Stimulated activated CD4-positive, alpha-beta T cell treated with anti-CD3 and anti-CD28 coated beads, Interleukin-2, amount 100 ng/mL, for 24 hours (primary cell): ENCODE results near the gene SPHK1.
A peak's percentile ranks its signal among the peaks of the same experiment; 100 is the strongest.
"Not testable (repeated sequence)": the region's sequence is repeated elsewhere in the genome, so short reads cannot be mapped to it uniquely, and the experiment has no call there.

Experiments
- DNase-seq, 2 donors: peaks; one replicate each; pipeline ENCODE4 v3.0.0-alpha.2; 2020

The SPHK1 gene, protein sequence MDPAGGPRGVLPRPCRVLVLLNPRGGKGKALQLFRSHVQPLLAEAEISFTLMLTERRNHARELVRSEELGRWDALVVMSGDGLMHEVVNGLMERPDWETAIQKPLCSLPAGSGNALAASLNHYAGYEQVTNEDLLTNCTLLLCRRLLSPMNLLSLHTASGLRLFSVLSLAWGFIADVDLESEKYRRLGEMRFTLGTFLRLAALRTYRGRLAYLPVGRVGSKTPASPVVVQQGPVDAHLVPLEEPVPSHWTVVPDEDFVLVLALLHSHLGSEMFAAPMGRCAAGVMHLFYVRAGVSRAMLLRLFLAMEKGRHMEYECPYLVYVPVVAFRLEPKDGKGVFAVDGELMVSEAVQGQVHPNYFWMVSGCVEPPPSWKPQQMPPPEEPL

DNA sequence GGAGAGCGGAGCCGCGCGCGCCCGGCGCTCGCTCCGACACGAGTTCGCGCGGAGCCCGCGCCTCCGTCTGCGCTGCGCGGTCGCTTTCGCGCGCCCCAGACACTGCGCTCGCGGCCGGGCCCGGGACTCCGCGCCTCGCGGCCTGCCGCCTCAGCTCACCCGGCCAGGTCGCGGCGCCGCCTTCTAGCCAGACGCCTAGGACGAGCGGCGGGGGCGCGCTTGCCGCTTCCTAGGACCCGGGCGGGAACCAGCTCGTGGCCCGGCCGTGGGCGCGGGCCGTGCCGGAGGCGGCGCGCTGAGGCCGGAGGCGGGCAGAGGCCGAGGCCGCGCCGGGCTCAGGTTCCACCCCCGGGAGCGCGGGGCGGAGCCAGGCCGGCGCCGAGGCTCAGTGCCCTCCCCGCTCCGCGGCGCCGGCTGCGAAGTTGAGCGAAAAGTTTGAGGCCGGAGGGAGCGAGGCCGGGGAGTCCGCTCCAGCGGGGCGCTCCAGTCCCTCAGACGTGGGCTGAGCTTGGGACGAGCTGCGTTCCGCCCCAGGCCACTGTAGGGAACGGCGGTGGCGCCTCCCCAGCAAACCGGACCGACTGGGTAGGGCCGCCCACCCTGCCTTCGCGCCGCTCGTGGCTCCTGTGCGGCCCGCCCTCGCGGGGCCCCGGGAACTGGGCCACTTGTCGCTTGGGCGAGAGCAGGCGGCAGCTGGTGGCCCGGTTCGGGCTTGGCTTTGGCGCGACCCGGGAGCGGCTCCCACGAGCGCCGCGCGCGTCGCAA is at the start of gene SPHK1:
Gene SPHK1, plus strand, starts transcription at position 388 of the 765 bp plus-strand sequence. CDS start 1,036 bp downstream, outside the sequence.
- peak; percentile 69 to 82 for DNase-seq

DNA sequence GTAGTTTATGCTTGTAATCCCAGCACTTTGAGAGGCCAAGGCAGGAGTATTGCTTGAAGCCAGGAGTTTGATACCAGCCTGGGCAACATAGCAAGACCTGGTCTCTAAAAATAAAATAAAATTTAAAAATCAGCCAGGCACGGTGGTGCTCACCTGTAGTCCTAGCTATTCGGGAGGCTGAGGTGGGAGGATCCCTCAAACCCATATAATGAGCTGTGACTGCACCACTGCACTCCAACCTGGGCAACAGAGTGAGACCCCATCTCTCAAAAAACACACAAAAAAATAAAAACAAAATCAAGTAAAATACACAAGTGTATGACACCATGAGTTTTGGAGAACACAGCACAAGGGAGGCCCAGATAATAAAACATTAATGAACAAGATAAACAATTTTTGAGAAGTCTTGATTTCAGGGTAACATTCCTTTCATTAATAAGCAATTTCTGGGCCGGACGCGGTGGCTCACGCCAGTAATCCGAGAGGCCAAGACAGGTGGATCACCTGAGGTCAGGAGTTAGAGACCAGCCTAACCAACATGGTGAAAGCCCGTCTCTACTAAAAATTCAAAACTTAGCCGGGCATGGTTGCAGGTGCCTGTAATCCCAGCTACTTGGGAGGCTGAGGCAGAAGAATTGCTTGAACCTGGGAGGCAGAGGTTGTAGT is 48.6 kb upstream of the SPHK1 start:
- no peak for DNase-seq

DNA sequence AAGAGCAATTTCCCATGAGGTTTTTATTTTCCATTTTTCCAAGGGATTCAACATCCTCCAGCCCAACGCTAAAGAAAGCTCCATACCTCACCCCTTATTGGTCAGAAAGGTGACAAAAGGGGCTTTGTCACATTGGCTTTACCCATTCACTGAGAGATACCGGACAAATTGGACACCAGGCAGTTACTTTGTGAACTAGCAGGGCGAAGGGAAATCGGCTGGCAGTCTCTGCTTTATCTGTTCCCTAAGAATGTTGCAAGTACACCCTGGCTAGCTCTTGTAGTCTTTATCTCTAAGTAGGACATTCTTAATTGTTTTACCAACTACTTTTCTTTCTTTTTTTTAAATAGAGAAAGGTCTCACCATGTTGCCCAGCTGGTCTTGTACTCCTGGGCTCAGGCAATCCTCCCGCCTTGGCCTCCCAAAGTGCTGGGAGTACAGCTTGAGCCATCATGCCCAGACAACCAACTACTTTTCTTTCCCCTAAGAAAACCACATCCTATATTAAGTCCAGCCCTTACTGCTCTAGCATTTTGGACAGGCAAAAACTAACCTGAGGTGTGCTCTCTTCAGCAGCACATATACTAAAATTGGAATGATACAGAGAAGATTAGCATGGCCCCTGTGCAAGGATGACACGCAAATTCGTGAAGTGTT is 47.5 kb upstream of the SPHK1 start:
- no peak for DNase-seq

DNA sequence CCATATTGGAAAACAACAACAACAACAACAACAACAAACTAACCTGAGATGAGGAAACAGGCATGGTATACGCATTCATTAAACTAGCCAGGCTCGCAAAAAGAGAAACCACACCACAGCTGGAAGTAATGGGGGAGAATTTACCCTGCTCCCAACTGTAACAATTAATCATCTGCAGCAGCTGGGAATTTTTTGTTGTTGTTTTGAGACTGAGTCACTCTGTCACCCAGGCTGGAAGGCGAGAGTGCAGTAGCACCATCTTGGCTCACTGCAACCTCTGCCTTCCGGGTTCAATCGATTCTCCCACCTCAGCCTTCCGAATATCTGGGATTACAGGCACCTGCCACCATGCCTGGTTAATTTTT is 47.0 kb upstream of the SPHK1 start:
- no peak for DNase-seq

DNA sequence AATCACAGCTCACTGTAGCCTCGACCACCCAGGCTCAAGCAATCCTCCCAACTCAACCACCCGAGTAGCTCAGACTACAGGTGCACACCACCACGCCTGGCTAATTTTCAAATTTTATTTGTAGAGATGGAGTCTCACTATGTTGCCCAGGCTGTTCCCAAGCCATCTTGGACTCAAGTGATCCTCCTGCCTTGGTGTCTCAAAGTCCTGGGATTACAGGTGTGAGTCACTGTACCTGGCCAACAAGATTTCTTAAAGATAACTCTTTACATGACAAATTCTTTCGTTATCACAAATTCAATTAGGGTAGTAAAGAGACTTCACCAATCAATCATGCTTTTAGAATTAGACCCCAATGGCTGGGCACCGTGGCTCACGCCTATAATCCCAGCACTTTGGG is 43.1 kb upstream of the SPHK1 start:
- no peak for DNase-seq

DNA sequence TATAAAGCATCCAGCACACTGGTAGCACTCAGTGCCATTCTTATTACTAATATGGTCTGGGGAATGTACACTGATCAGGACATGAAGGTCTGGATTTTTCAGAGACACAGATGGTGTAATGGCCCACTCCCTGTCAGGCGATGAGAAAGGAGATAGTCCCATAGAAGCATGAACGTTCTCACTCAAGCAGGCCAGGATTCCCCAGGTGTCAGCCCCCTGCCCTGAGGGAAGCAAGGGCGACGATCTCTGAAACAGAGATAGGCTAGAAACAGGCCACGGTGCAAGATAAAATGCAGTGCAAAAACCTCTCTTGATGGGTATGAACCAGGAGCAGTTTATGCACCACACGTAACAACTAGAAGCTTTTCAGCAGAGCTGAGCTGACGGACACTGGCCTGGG is 41.3 kb upstream of the SPHK1 start:
- DNase-seq = no peak

DNA sequence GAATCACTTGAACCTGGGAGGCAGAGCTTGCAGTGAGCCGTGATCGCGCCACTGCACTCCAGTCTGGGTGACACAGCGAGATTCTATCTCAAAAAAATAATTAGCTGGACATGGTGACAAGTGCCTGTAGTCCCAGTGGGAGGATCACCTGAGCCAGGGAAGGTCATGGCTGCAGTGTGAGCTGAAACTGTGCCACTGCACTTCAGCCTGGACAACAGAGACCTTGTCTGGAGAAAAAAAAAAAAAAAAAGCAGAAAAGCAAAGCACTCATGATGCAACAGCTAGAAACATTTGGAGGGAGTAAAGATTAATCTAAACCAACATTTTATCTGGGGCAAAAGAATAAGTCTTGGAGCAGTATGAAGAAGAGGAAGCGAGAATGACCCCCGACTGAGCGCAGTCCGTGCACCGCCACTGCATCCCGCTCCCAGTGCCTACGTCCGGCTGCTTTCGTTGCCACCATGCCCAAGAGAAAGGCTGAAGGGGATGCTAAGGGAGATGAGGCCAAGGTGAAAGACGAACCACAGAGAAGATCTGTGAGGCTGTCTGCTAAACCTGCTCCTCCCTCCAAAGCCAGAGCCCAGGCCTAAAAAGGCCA is 38.9 kb upstream of the SPHK1 start:
- DNase-seq = no peak

DNA sequence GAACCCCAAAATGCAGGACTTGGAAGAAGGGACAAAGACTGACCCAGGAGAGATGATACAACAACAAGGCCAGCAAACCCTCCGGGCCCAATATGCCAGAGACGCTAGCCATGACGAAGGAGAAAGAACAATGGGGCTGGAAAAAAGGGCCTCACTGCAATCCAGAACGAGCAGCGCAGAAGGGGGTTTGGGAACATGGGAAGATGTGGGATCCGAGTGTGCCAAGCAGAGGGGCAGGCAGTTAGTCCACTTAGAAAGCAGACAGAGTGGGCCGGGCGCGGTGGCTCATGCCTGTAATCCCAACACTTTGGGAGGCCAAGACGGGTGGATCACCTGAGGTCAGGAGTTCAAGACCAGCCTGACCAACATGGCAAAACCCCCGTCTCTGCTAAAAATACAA is 37.5 kb upstream of the SPHK1 start:
- not testable (repeated sequence) for DNase-seq

DNA sequence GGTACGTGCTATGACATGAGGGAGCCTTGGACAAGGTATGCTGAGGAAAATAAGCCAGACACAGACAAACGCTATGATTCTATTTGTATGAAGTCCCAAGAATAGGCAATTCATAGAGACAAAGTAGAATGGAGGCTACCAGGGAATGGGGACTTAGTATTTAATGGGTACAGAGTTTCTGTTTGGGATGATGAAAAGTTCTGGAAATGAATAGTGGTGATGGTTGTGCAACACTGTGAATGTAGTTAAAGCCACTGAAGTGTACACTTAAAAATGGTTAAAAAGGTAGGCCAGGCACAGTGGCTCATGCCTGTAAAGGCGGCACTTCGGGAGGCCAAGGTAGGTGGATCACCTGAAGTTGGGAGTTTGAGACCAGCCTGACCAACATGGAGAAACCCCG is 33.9 kb upstream of the SPHK1 start:
- DNase-seq = no peak

DNA sequence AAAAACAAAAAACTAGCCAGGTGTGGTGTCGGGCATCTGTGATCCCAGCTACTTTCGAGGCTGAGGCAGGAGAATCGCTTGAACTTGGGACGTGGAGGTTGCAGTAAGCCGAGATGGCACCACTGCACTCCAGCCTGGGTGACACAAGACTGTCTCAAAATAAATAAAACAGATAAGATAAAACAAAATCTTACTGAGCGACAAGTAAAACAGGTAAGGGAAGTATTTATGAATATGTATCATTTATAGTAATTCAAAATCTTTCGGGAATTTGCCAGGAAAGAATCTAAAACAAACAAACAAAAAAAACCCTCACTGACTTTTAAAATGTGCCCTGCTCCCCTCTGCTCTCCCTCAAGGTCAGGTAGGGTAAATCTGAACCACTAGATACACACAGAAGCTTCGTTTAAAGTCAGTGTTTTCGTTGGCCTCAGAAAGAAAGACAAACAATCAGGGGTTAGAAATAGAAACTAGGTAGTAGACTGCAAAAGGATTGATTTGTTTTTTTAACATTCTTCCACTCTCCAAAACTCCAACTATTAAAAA is 32.8 kb upstream of the SPHK1 start:
- DNase-seq = no peak

DNA sequence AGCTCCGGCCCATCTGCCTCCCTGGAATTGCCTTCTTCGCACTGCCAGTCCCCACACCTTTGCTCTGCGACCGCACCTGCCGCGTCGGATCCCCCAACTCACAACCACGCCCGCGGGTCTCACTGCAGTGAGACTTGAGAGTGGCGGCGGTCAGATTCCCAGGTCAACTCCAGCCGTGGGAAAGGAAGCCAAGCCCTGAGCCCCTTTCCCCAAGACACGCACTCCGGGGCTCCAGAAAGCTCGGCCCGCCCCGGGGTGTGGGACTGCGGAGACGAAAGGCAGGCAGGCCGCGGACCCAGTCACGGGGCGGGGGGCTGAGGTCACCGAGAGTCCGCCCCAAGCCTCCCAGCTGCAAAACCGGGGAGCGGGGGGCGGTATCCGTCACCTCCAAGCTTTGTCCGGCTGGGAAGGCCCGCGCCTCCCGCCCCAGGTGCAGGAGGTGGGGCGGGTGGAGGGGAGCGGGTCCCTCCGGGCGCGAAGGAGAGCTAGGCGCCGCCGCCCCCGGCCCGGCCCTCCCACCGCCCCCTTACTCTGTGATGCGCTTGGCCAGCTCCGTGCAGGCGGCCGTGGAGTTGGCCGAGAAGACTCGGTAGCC is 31.3 kb upstream of the SPHK1 start:
- DNase-seq = peak; percentile 30 to 36

DNA sequence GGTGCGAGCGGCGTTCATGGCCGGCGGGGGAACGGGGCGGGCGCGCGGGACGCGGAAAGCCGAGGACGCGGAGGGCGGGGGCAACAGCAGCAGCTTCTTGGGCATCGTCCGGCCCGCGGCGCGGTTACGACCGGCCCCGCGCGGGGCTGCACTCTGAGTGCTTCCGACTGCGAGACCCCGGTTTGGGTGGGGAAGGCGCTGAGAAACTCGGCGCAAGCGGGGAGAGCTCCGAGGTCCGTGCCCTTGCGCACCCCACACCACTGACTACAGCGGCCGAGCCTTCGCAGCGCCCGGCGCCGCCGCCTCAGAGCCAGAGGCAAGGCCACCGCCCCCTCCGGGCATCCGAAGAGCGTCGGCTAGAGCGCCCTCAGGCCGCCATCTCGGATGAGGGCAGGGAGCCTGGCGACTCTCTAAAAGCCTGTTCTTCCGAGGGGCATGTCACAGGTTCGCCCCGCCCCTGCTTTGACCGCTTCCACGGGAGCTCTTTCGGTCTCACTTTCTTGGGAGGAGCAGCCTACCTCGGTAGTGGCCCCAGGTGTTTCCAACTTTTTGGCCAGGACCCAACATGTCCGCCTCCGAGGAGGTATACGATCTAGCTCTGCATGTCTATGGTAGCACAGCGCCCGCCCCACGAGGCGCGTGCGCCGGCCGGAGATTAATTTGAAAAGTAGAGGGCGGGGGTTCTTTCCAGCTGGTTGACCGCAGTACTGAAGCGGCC is 30.7 kb upstream of the SPHK1 start, which contains the start of gene PRPSAP1:
Gene PRPSAP1, minus strand, starts transcription at position 318 of the 718 bp plus-strand sequence. Its CDS starts 213 bp downstream, at position 105.
- peak; percentile 83 for DNase-seq

DNA sequence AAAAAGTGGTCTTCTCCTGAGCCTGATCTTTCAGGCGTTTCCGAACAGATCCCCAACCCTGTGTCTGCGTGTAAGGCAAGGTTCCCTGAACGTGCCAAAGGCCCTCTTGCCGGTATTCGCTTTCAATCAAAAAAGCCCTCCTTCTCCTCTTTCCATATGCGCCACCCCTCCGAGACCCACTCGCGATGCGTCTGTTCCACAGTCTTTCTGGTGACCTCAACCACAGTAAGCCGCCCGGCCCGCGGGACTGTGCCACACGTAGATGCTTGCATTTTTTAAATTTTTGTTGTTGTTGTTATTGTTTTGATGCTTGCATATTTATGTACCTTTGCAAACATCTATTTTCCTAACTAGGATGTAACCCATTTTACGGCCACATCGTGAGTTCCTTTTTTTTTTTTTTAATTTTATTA is 30.1 kb upstream of the SPHK1 start:
- no peak for DNase-seq

DNA sequence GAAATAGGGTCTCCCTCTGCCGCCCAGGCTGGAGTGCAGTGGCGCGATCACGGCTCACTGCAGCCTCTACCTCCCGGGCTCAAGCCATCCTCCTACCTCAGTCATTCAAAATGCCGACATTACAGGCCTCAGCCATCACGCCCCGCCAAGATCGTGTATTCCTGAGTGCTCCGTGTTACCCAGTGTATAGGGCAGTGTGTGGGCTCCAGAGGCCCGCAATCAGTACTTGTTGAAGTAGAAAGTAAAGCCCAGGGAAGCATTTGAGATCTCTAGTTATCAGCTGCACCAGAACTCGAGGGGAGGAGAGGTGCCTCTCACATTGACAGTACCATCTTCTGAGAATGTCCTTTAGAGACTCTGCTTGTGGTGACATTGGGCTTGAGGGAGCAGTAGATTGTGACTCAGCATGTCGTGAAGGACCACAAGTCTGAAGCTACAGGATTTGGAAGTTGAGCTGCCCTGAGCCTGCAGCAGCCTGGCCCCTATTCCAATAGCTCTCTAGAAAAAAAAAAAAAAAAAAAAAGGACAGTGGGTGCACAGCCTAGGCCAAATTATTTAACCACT is 29.6 kb upstream of the SPHK1 start:
- DNase-seq = no peak

DNA sequence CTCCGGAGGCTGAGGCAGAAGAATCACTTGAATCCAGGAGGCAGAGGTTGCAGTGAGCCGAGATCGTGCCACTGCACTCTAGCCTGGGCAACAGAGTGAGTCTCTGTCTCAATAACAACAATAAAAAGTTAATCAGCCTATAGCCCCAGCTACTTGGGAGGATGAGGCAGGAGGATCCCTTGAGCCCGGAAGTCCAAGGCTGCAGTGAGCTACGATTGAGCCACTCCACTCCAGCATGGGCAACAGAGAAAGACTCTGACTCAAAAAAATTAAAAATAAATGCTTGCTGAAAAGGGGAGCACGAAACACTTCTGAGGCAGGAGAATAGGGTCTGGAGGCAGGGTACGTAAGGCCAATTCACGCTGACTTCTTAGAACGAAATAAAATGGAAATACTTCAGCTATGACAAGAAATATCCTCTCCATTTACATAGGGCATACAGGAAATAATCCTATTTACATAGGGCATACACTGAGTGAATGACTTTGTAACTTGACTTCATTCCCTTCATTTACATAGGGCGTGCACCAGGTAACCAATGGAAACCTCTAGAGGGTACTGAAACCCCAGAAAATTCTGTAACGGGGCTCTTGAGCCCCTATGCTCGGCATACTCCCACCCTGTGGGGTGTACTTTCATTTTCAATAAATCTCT is 27.5 kb upstream of the SPHK1 start:
- DNase-seq = no peak

DNA sequence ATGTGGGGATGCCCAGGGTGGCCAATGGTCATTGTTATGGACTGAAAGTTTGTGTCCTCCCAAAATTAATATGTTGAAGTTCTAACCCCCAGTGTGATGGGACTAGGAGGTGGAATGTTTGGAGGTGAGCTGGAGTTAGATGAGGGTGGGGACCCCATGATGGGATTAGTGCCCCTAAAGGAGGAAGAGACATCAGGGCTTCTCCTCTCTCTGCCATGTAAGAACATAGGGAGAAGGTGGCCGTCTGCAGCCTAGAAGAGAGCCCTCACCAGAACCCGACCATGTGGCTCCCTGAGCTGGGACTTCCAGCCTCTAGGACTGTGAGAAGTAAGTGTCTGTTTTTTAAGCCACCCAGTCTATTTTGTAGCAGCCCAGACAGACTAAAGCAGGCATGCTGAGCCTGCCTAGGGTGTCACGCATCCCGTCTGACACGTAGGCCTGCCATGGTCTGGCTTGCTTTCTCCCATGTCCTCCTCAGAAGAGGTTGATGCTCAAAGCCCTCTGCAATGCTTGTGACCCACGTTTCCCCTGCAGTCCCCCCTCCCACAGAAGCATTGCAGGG is 26.7 kb upstream of the SPHK1 start:
- no peak for DNase-seq

DNA sequence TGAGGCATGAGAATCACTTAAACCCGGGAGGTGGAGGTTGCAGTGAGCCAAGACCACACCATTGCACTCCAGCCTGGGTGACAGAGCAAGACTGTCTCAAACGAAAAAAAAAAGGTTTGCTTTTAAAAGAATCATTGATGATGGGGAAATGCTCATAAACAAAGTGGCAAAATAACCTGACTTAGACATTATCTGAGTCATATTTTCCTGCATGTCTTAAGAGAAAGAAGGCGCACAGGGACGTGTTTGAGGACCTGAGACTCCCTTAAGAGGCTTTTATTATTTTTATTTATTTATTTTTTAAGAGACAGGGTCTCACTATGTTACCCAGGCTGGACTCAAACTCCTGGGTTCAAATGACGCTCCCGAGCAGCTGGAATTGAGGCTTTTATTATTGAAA is 25.0 kb upstream of the SPHK1 start:
- DNase-seq = no peak

DNA sequence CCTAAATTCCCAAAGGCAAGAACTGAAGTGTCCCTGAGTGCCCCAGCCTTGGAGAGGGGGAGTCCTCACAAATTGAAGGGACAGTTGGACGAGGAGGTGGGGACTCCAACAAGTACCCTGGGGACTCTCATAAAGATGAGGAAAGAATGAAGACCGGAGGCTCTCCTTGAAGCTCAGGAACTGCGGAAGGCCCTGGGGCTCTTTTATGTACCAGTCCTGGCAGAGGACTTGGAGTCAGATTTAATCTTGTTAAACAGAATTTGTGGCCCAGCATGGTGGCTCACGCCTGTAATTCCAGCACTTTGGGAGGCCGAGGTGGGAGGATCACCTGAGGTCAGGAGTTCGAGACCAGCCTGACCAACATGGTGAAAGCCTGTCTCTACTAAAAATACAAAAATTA is 24.6 kb upstream of the SPHK1 start:
- DNase-seq = not testable (repeated sequence)

DNA sequence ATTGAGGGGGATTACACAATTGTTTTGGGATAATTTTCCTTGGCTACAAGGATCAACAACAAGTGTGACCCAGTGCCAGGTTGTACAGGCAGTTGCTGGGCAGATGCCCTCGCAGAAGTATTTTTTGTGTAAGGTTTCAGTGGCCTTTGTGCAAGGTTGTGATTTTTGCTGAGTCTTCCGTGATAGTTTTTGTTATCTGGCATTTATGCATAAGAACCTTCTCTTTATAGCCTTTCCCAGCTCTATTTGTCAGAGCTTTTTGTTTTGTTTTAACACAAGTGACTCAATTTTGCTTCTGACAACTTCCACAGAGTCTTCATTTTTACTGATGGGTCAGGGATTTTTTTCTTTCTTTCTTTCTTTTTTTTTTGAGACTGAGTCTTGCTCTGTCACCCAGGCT is 23.9 kb upstream of the SPHK1 start:
- DNase-seq = no peak
